HG03460 (cell line): Measurements from ENCODE around the gene KCTD12.
"Not testable (repeated sequence)": the region's sequence is repeated elsewhere in the genome, so short reads cannot be mapped to it uniquely, and the experiment has no call there.

Source experiments
- ATAC-seq: cut with Tn5 transposase; IDR thresholded peaks from one replicate; pipeline ENCODE4 v1.9.1; 2021; ENCODE audit not compliant: unreplicated experiment

KCTD12 gene

GRCh38 chr13:76886292-76887075 lies at the start of gene KCTD12:
TSS of gene KCTD12 (minus strand) at chr13:76886405. CDS start at chr13:76886148, 257 bp downstream.
- peak; percentile 64 for ATAC-seq

GRCh38 chr13:76934671-76935070 lies 48.5 kb upstream of the KCTD12 start:
- ATAC-seq = no peak

GRCh38 chr13:76932076-76932475 lies 45.9 kb upstream of the KCTD12 start:
- no peak for ATAC-seq

- no peak for ATAC-seq
Measured at GRCh38 chr13:76929851-76930374, 43.7 kb upstream of the KCTD12 start.

- no peak for ATAC-seq
Measured at GRCh38 chr13:76929320-76929719, 43.1 kb upstream of the KCTD12 start.

GRCh38 chr13:76928456-76928855 lies 42.3 kb upstream of the KCTD12 start:
- no peak for ATAC-seq

GRCh38 chr13:76927955-76928354 lies 41.8 kb upstream of the KCTD12 start:
- ATAC-seq = no peak

- no peak for ATAC-seq
Measured at GRCh38 chr13:76925115-76925514, 38.9 kb upstream of the KCTD12 start.

- ATAC-seq = no peak
Measured at GRCh38 chr13:76921516-76921915, 35.3 kb upstream of the KCTD12 start.

GRCh38 chr13:76917755-76918481 lies 31.7 kb upstream of the KCTD12 start:
- ATAC-seq = not testable (repeated sequence)

- ATAC-seq = no peak
Measured at GRCh38 chr13:76917095-76917494, 30.9 kb upstream of the KCTD12 start.

- ATAC-seq = no peak
Measured at GRCh38 chr13:76913898-76914297, 27.7 kb upstream of the KCTD12 start.

- no peak for ATAC-seq
Measured at GRCh38 chr13:76912476-76912875, 26.3 kb upstream of the KCTD12 start.

- ATAC-seq = no peak
Measured at GRCh38 chr13:76904507-76904906, 18.3 kb upstream of the KCTD12 start.

GRCh38 chr13:76903544-76904162 lies 17.4 kb upstream of the KCTD12 start:
- peak; percentile 94 for ATAC-seq

- not testable (repeated sequence) for ATAC-seq
Measured at GRCh38 chr13:76899066-76899465, 12.9 kb upstream of the KCTD12 start.

GRCh38 chr13:76897171-76897570 lies 11.0 kb upstream of the KCTD12 start:
- not testable (repeated sequence) for ATAC-seq

- ATAC-seq = no peak
Measured at GRCh38 chr13:76894401-76895110, 8.4 kb upstream of the KCTD12 start.

- ATAC-seq = peak; percentile 58
Measured at GRCh38 chr13:76892488-76892887, 6.3 kb upstream of the KCTD12 start.

- ATAC-seq = no peak
Measured at GRCh38 chr13:76890021-76890420, 3.8 kb upstream of the KCTD12 start.

- ATAC-seq = no peak
Measured at GRCh38 chr13:76889254-76889653, 3.0 kb upstream of the KCTD12 start.
